HepG2 (cell line): ENCODE results near the gene CYP21A2. TPM values are rescaled to one million over a fixed set of nuclear protein-coding genes. Genes with fewer than 3 reads are reported as not detected.

ENCODE experiments used
- BRCA1 ChIP-seq: sonication (generic); formaldehyde crosslinking; IDR thresholded peaks from 2 replicates; pipeline ENCODE4 v1.4.0; 2020; ENCODE audit warnings: missing genetic modification reagents
- CHCHD3 ChIP-seq: sonication (generic); formaldehyde crosslinking; IDR thresholded peaks from 2 replicates; pipeline ENCODE4 v1.8.0; 2022; ENCODE audit warnings: mild to moderate bottlenecking, missing genetic modification reagents, moderate library complexity
- GFI1 ChIP-seq: sonication (generic); formaldehyde crosslinking; IDR thresholded peaks from 2 replicates; pipeline ENCODE4 v1.5.0; 2020; ENCODE audit warnings: missing genetic modification reagents, mild to moderate bottlenecking, borderline replicate concordance
- HCFC1 ChIP-seq: fragments of 150-350 bp; IDR thresholded peaks from 2 replicates; pipeline ENCODE4 v1.6.1; 2014; ENCODE audit warnings: low read depth, low read length
- KMT2B ChIP-seq: IDR thresholded peaks from 2 replicates; pipeline ENCODE4 v1.6.1; 2016; ENCODE audit warnings: missing genetic modification reagents, missing compliant biosample characterization
- PAF1 ChIP-seq: IDR thresholded peaks from 2 replicates; pipeline ENCODE4 v1.6.1; 2016; ENCODE audit warnings: missing genetic modification reagents, missing compliant biosample characterization
- PCBP1 ChIP-seq: fragments of 200-400 bp; formaldehyde crosslinking; IDR thresholded peaks from 2 replicates; pipeline ENCODE4 v1.6.1; 2017; ENCODE audit warnings: mild to moderate bottlenecking, low read depth, low read length, borderline replicate concordance
- SMAD3 ChIP-seq: sonication (generic); formaldehyde crosslinking; IDR thresholded peaks from 2 replicates; pipeline ENCODE4 v1.4.0; 2020; ENCODE audit warnings: missing genetic modification reagents
- SP1 ChIP-seq, 2 experiments: fragments of 450-650 bp in 1 of 2; sonication (generic) in 1 of 2; formaldehyde crosslinking in 1 of 2; IDR thresholded peaks; 2 replicates each; pipeline versions ENCODE4 v1.4.0 to v1.6.1; 2016 to 2020; ENCODE audit warnings: missing genetic modification reagents in 1 of 2
- ZMAT3 ChIP-seq: sonication (generic); formaldehyde crosslinking; conservative IDR thresholded peaks from 2 replicates; pipeline ENCODE4 v1.7.0; 2021; ENCODE audit warnings: missing genetic modification reagents
- ZNF282 ChIP-seq: fragments of 450-650 bp; IDR thresholded peaks from 2 replicates; pipeline ENCODE4 v1.6.1; 2018; ENCODE audit not compliant: partially characterized antibody
- ZNF776 ChIP-seq: sonication (generic); formaldehyde crosslinking; IDR thresholded peaks from 2 replicates; pipeline ENCODE4 v1.4.0; 2020; ENCODE audit warnings: mild to moderate bottlenecking, missing genetic modification reagents
- polyA plus RNA-seq, 8 experiments: library from polyadenylated mRNA; depleted of rRNA in 3 of 8; stranded (reverse) in 7 of 8; unstranded in 1 of 8; fragments of >200 nt; fragmentation: Illumina TruSeq in 4 of 8; extraction: Trizol in 4 of 8; gene quantifications; 2 replicates each; pipeline versions ENCODE4 v1.2.1 to v1.2.3, GENCODE V29; 2011 to 2016; ENCODE audit warnings: low read depth in 4 of 8, missing spikeins in 1 of 8, mixed read lengths in 1 of 8; ENCODE audit not compliant: insufficient read depth in 1 of 8
- total RNA-seq, 5 experiments: library from RNA; depleted of rRNA; stranded (reverse); fragments of >200 nt; fragmentation: Illumina TruSeq; extraction: Trizol; gene quantifications; 2 replicates each; pipeline ENCODE4 v1.2.3, GENCODE V29; 2016; ENCODE audit warnings: low read depth in 1 of 5
- TF ChIP-seq, protein P1 (sequence below): sonication (generic); formaldehyde crosslinking; conservative IDR thresholded peaks from 2 replicates; pipeline ENCODE4 v1.4.0; 2020; ENCODE audit warnings: missing genetic modification reagents
- TF ChIP-seq, protein P2 (sequence below): sonication (generic); formaldehyde crosslinking; IDR thresholded peaks from 2 replicates; pipeline ENCODE4 v1.9.0; 2021; ENCODE audit warnings: mild to moderate bottlenecking, missing genetic modification reagents
- TF ChIP-seq, protein P3 (sequence below): sonication (generic); formaldehyde crosslinking; IDR thresholded peaks from 2 replicates; pipeline ENCODE4 v1.4.0; 2020; ENCODE audit warnings: mild to moderate bottlenecking, missing genetic modification reagents
- TF ChIP-seq, protein P4 (sequence below): IDR thresholded peaks from 2 replicates; pipeline ENCODE4 v1.6.1; 2016; ENCODE audit warnings: missing compliant biosample characterization, missing genetic modification reagents, borderline replicate concordance

Gene CYP21A2
- total and polyA plus RNA-seq, 2 of the 13 experiments (the other 11 are each of a cell fraction or from before 2014, with no cell fraction given): 1.5 to 6.3 TPM

DNA sequence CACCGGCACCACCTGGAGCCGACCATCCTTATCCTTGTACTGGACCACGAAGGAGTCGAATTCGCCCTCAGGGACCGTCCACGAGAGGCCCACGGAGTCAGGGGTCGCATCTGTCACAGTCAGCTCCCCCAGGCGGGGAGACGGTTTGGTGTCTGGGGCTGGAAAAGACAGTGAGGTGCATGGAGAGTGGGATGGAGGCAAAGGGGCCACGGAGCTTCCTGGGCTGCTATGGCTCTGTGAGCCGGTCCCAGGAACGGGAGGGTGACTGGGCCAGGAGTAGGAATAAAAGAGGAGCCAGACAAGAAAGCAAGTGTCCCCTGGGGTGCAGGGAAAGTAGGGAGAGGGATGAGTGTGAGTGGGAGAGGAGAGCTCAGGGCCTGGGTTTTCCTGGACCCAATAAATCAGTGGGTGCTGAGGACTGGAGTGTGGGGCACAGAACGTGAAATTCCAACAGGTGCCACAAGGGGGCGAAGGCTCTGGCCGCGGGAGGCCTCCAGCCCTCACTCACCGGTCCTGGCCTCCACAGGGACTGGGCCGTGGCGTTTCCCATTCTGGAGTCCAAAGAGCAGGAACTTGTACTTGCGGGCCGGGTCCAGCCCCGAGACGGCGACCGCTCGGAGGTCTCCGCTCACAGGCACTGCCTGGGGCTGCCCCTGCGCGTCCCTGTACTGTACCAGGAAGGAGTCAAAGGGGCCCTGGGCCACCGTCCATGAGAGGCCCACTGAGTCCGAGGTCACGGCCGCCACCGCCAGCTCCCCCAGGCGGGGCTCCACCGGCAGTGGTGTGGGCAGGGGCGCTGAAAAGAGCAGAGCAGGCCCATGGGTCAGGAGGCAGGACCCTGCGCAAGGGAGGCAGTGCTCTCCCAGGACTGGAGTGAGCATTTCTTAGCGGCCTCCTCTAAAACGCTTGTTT lies 9.9 kb downstream of the CYP21A2 start (continued):
- TF ChIP-seq, protein P1, sequence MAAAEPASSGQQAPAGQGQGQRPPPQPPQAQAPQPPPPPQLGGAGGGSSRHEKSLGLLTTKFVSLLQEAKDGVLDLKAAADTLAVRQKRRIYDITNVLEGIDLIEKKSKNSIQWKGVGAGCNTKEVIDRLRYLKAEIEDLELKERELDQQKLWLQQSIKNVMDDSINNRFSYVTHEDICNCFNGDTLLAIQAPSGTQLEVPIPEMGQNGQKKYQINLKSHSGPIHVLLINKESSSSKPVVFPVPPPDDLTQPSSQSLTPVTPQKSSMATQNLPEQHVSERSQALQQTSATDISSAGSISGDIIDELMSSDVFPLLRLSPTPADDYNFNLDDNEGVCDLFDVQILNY (CRISPR knock-in tag): peak; percentile 55
- peak; percentile 74; the same call in 1 of the 2 replicates for TF ChIP-seq SMAD3 (CRISPR knock-in tag)
- TF ChIP-seq, protein P2, sequence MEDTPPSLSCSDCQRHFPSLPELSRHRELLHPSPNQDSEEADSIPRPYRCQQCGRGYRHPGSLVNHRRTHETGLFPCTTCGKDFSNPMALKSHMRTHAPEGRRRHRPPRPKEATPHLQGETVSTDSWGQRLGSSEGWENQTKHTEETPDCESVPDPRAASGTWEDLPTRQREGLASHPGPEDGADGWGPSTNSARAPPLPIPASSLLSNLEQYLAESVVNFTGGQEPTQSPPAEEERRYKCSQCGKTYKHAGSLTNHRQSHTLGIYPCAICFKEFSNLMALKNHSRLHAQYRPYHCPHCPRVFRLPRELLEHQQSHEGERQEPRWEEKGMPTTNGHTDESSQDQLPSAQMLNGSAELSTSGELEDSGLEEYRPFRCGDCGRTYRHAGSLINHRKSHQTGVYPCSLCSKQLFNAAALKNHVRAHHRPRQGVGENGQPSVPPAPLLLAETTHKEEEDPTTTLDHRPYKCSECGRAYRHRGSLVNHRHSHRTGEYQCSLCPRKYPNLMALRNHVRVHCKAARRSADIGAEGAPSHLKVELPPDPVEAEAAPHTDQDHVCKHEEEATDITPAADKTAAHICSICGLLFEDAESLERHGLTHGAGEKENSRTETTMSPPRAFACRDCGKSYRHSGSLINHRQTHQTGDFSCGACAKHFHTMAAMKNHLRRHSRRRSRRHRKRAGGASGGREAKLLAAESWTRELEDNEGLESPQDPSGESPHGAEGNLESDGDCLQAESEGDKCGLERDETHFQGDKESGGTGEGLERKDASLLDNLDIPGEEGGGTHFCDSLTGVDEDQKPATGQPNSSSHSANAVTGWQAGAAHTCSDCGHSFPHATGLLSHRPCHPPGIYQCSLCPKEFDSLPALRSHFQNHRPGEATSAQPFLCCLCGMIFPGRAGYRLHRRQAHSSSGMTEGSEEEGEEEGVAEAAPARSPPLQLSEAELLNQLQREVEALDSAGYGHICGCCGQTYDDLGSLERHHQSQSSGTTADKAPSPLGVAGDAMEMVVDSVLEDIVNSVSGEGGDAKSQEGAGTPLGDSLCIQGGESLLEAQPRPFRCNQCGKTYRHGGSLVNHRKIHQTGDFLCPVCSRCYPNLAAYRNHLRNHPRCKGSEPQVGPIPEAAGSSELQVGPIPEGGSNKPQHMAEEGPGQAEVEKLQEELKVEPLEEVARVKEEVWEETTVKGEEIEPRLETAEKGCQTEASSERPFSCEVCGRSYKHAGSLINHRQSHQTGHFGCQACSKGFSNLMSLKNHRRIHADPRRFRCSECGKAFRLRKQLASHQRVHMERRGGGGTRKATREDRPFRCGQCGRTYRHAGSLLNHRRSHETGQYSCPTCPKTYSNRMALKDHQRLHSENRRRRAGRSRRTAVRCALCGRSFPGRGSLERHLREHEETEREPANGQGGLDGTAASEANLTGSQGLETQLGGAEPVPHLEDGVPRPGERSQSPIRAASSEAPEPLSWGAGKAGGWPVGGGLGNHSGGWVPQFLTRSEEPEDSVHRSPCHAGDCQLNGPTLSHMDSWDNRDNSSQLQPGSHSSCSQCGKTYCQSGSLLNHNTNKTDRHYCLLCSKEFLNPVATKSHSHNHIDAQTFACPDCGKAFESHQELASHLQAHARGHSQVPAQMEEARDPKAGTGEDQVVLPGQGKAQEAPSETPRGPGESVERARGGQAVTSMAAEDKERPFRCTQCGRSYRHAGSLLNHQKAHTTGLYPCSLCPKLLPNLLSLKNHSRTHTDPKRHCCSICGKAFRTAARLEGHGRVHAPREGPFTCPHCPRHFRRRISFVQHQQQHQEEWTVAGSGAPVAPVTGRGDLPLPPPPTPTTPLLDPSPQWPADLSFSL (CRISPR knock-in tag): no peak
- no peak for TF ChIP-seq BRCA1 (CRISPR knock-in tag)
- TF ChIP-seq, protein P3, sequence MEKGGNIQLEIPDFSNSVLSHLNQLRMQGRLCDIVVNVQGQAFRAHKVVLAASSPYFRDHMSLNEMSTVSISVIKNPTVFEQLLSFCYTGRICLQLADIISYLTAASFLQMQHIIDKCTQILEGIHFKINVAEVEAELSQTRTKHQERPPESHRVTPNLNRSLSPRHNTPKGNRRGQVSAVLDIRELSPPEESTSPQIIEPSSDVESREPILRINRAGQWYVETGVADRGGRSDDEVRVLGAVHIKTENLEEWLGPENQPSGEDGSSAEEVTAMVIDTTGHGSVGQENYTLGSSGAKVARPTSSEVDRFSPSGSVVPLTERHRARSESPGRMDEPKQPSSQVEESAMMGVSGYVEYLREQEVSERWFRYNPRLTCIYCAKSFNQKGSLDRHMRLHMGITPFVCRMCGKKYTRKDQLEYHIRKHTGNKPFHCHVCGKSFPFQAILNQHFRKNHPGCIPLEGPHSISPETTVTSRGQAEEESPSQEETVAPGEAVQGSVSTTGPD: no peak
- no peak for TF ChIP-seq PAF1 (CRISPR knock-in tag)
- 0 out of 2 replicates have a peak, but pooled peaks have one; percentile 72 for TF ChIP-seq PCBP1
- TF ChIP-seq, protein P4, sequence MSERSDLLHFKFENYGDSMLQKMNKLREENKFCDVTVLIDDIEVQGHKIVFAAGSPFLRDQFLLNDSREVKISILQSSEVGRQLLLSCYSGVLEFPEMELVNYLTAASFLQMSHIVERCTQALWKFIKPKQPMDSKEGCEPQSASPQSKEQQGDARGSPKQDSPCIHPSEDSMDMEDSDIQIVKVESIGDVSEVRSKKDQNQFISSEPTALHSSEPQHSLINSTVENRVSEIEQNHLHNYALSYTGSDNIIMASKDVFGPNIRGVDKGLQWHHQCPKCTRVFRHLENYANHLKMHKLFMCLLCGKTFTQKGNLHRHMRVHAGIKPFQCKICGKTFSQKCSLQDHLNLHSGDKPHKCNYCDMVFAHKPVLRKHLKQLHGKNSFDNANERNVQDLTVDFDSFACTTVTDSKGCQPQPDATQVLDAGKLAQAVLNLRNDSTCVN: peak; percentile 77
- no peak; the same call in 1 of the 2 replicates for TF ChIP-seq ZNF776 (CRISPR knock-in tag)
- no peak for TF ChIP-seq ZNF282
- TF ChIP-seq SP1 (IDR thresholded peaks at IDR 0.05): no peak
- TF ChIP-seq SP1 (CRISPR knock-in tag; IDR thresholded peaks at IDR 0.05): peak; percentile 58
- TF ChIP-seq GFI1 (CRISPR knock-in tag): no peak
- peak; percentile 71; the same call in 1 of the 2 replicates for TF ChIP-seq CHCHD3 (CRISPR knock-in tag)
- peak; percentile 40; the same call in 1 of the 2 replicates for TF ChIP-seq KMT2B (CRISPR knock-in tag)
- TF ChIP-seq ZMAT3 (CRISPR knock-in tag): peak; percentile 85; the same call in 1 of the 2 replicates
- TF ChIP-seq HCFC1: no peak
